ENCODE results near the gene INPP4B. TPM values are rescaled to one million over a fixed set of nuclear protein-coding genes. Genes with fewer than 3 reads are reported as not detected.
A peak's percentile ranks its signal among the peaks of the same experiment; 100 is the strongest.

The INPP4B gene
- total and polyA plus RNA-seq, 2 experiments from 2014 or later: 20.3 to 27.5 TPM

DNA sequence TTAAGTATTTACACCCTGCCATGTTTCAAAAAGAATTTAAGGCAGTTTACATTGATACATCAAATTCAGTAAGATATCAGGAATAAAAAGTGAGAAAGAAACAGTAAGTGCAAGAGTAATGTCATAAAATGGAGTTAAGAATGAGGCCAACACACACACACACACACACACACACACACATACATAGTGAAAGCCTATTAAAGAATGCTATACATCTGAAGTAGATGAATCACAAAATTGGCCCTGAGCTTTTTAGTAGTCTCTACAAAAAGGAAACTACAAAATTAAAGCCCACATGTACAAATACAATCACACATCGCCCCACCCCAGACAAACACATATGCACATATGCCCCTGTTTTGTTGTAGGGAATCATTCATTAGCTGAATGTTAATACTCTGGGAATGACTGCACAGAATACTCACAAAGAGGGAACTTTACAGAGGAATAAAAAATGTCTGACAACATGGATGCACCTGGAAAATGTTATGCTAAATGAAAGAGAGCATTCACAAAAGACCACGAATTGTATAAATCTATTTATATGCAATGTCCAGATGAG lies 780.9 kb downstream of the INPP4B start:
- Histone ChIP-seq H3K79me2 (ENCODE audit: insufficient read depth) (no peaks in the 10 kb centered on the region), H2AFZ (no peak overlapping the region), H3K27ac (no peak overlapping the region), H3K4me3 (no peak overlapping the region), H3K36me3 (ENCODE audit: low read depth) (no peaks in the 10 kb centered on the region), H3K9me3 (ENCODE audit: low read depth) (no peaks in the 10 kb centered on the region), H3K4me2 (ENCODE audit: unreplicated experiment) (no peak overlapping the region), H3K27me3 (replicated peaks; ENCODE audit: insufficient read depth) (no peaks in the 10 kb centered on the region), H3K9ac (no peak overlapping the region), H3K9me2 (ENCODE audit: insufficient read depth) (no peaks in the 10 kb centered on the region), H3F3A (ENCODE audit: insufficient read depth) (no peaks in the 10 kb centered on the region), H3K4me1 (ENCODE audit: insufficient read depth) (no peaks in the 10 kb centered on the region), H4K20me1 (ENCODE audit: insufficient read depth) (no peaks in the 10 kb centered on the region)
- 30 to 37% methylated on average over 2 of the region's 2 CpGs for WGBS, 2 experiments (ENCODE audit: low coverage in 1 of 2, low lambda C conversion rate in 2 of 2, missing lambda C conversion rate in 2 of 2)
- no peak for TF ChIP-seq EZH2 (IDR thresholded peaks at IDR 0.05; ENCODE audit: insufficient read depth, poor library complexity, severe bottlenecking)
- TF ChIP-seq EZH2phosphoT487 (IDR thresholded peaks at IDR 0.05; ENCODE audit: insufficient read depth, low read depth): no peak
- in situ Hi-C loops (cut with MboI): no loop called here
- DNase-seq: no peak

DNA sequence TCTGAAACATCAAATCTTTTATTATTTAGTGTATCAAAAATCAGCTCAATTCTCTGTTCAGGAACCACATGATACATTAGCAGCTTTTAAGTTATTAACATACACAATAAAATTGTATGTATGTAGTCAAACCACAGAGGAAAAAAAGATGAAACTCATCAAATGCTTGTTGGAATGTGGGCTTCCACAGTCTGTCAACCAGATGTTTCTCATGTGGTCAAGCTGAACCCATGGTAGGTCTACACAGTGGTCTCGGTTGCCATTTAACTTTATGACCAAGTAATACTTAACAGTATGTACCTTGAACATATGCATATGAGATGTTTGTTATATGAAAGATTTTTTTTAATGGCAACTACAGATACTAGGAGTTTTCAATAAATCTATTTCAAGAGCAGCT lies 781.9 kb downstream of the INPP4B start:
- H3K4me2 ChIP-seq (ENCODE audit: unreplicated experiment): no peak overlapping the region
- no peak overlapping the region for H3K9ac ChIP-seq
- H3K27me3 ChIP-seq (replicated peaks; ENCODE audit: insufficient read depth): no peaks in the 10 kb centered on the region
- no peak overlapping the region for H3K27ac ChIP-seq
- H3K9me2 ChIP-seq (ENCODE audit: insufficient read depth): peaks cover 4% of the 10 kb centered on the region; the same call in 1 of the 2 replicates
- H3K9me3 ChIP-seq (ENCODE audit: low read depth): no peaks in the 10 kb centered on the region
- DNase-seq: no peak
- in situ Hi-C loops (cut with MboI): no loop called here
- H3K36me3 ChIP-seq (ENCODE audit: low read depth): no peaks in the 10 kb centered on the region
- no peak for TF ChIP-seq EZH2 (IDR thresholded peaks at IDR 0.05; ENCODE audit: insufficient read depth, poor library complexity, severe bottlenecking)
- TF ChIP-seq EZH2phosphoT487 (IDR thresholded peaks at IDR 0.05; ENCODE audit: insufficient read depth, low read depth): no peak
- no peak overlapping the region for H3K4me3 ChIP-seq
- no peaks in the 10 kb centered on the region for H3F3A ChIP-seq (ENCODE audit: insufficient read depth)
- no peaks in the 10 kb centered on the region for H3K79me2 ChIP-seq (ENCODE audit: insufficient read depth)
- H2AFZ ChIP-seq: no peak overlapping the region
- H3K4me1 ChIP-seq (ENCODE audit: insufficient read depth): no peaks in the 10 kb centered on the region
- no peaks in the 10 kb centered on the region for H4K20me1 ChIP-seq (ENCODE audit: insufficient read depth)
- WGBS, 2 experiments (ENCODE audit: low coverage in 1 of 2, low lambda C conversion rate in 2 of 2, missing lambda C conversion rate in 2 of 2): 30% methylated on average over 1 of the region's 1 CpG

DNA sequence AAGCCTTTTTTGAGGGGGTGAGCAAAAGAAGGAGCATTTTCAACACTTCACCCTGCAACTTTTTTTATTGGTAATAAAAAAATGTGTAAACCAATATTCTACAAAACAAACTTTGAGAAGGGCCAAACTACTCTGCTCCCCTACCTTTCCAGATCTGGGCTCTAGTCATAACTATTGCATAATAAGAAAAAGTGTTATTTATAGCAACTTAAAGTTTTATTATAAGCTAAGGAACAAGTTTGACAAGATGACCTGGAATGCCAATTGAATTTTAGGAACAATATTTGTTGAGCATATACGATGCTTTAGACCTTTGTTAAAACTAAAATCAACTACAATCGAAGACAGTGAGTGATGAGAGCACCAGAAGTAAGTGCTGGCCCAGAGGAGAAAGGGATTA lies 800.1 kb downstream of the INPP4B start:
- Histone ChIP-seq H3K79me2 (ENCODE audit: insufficient read depth) (no peaks in the 10 kb centered on the region), H2AFZ (no peak overlapping the region), H3F3A (ENCODE audit: insufficient read depth) (peaks cover 30% of the 10 kb centered on the region), H3K36me3 (ENCODE audit: low read depth) (no peaks in the 10 kb centered on the region), H3K9ac (no peak overlapping the region), H3K27ac (no peak overlapping the region), H3K4me3 (no peak overlapping the region), H4K20me1 (ENCODE audit: insufficient read depth) (no peaks in the 10 kb centered on the region), H3K4me2 (ENCODE audit: unreplicated experiment) (no peak overlapping the region), H3K9me2 (ENCODE audit: insufficient read depth) (no peaks in the 10 kb centered on the region), H3K27me3 (replicated peaks; ENCODE audit: insufficient read depth) (no peaks in the 10 kb centered on the region), H3K4me1 (ENCODE audit: insufficient read depth) (peaks cover 26% of the 10 kb centered on the region), H3K9me3 (ENCODE audit: low read depth) (no peaks in the 10 kb centered on the region)
- no peak for TF ChIP-seq EZH2 (IDR thresholded peaks at IDR 0.05; ENCODE audit: insufficient read depth, poor library complexity, severe bottlenecking)
- no peak for TF ChIP-seq EZH2phosphoT487 (IDR thresholded peaks at IDR 0.05; ENCODE audit: insufficient read depth, low read depth)
- in situ Hi-C loops (cut with MboI): no loop called here
- DNase-seq: no peak
- WGBS, 2 experiments (ENCODE audit: low coverage in 1 of 2, low lambda C conversion rate in 2 of 2, missing lambda C conversion rate in 2 of 2): 100% methylated on average over 2 of the region's 2 CpGs

DNA sequence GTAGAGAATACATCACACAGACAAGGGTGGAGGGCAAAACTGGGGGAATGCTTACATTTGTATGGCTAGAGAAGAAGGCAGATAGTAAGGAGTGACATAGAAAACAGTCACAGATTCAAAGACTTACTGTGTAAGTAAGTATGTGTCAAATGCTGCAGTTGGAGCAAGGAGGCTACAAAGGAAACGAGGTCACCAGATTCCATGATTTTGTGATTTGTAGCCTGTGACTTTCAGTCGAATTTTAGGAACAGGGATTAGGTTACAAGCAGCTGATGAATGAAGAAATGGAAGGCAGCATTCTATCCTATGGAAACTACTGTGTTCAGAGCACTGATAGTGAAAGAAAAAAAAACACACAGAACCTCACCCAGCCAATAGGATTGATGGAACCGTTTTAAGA lies 801.8 kb downstream of the INPP4B start:
- Histone ChIP-seq H3K9ac (no peak overlapping the region), H3K27me3 (replicated peaks; ENCODE audit: insufficient read depth) (no peaks in the 10 kb centered on the region), H3K9me3 (ENCODE audit: low read depth) (no peaks in the 10 kb centered on the region), H3F3A (ENCODE audit: insufficient read depth) (peaks cover 30% of the 10 kb centered on the region), H3K4me2 (ENCODE audit: unreplicated experiment) (peak overlapping the region; percentile 57), H3K9me2 (ENCODE audit: insufficient read depth) (no peaks in the 10 kb centered on the region), H3K36me3 (ENCODE audit: low read depth) (no peaks in the 10 kb centered on the region), H2AFZ (no peak overlapping the region), H3K4me1 (ENCODE audit: insufficient read depth) (peaks cover 26% of the 10 kb centered on the region), H4K20me1 (ENCODE audit: insufficient read depth) (no peaks in the 10 kb centered on the region), H3K4me3 (no peak overlapping the region), H3K79me2 (ENCODE audit: insufficient read depth) (no peaks in the 10 kb centered on the region), H3K27ac (peak overlapping the region; percentile 32)
- DNase-seq: peak; percentile 48
- in situ Hi-C loops (cut with MboI): no loop called here
- 19 to 21% methylated on average over 3 of the region's 3 CpGs for WGBS, 2 experiments (ENCODE audit: low coverage in 1 of 2, low lambda C conversion rate in 2 of 2, missing lambda C conversion rate in 2 of 2)
- TF ChIP-seq EZH2 (IDR thresholded peaks at IDR 0.05; ENCODE audit: insufficient read depth, poor library complexity, severe bottlenecking) (no peak), EZH2phosphoT487 (IDR thresholded peaks at IDR 0.05; ENCODE audit: insufficient read depth, low read depth) (no peak)

DNA sequence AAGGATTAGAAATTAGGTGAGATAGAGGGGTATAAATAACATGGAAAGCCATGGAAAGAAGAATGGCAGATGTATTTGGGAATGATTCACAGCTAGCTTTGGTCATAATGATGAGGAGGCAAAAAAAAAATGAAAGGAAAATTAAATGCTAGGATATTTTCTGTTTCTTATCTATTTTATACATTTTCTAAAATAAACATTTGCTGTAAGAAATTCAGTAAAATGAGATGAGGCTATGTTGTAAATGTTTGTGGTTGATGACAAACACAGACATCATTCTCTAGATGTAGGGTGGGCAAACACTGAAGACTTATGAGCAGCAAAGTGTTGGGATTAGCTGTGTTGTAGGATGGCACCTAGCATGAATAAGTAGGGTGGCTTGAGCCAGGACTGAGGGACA lies 802.6 kb downstream of the INPP4B start:
- Histone ChIP-seq H3K9ac (no peak overlapping the region), H3K36me3 (ENCODE audit: low read depth) (no peaks in the 10 kb centered on the region), H2AFZ (no peak overlapping the region), H3K27me3 (replicated peaks; ENCODE audit: insufficient read depth) (no peaks in the 10 kb centered on the region), H3K27ac (peak overlapping the region; percentile 32), H4K20me1 (ENCODE audit: insufficient read depth) (no peaks in the 10 kb centered on the region), H3K4me3 (no peak overlapping the region), H3K79me2 (ENCODE audit: insufficient read depth) (no peaks in the 10 kb centered on the region), H3K9me3 (ENCODE audit: low read depth) (no peaks in the 10 kb centered on the region), H3K4me2 (ENCODE audit: unreplicated experiment) (peak overlapping the region; percentile 57), H3K4me1 (ENCODE audit: insufficient read depth) (peaks cover 26% of the 10 kb centered on the region), H3K9me2 (ENCODE audit: insufficient read depth) (no peaks in the 10 kb centered on the region), H3F3A (ENCODE audit: insufficient read depth) (peaks cover 30% of the 10 kb centered on the region)
- peak; percentile 72 for DNase-seq
- TF ChIP-seq EZH2phosphoT487 (IDR thresholded peaks at IDR 0.05; ENCODE audit: insufficient read depth, low read depth) (no peak), EZH2 (IDR thresholded peaks at IDR 0.05; ENCODE audit: insufficient read depth, poor library complexity, severe bottlenecking) (no peak)
- in situ Hi-C loops (cut with MboI): no loop called here

Data from GM23248 (cell line).